HepG2 (cell line): ENCODE data around the gene ZBTB1. TPM values are rescaled to one million over a fixed set of nuclear protein-coding genes. Genes with fewer than 3 reads are reported as not detected.

Experiments
- DPF2 ChIP-seq: sonication (generic); formaldehyde crosslinking; IDR thresholded peaks from 2 replicates; pipeline ENCODE4 v1.4.0; 2020; ENCODE audit warnings: mild to moderate bottlenecking, low read depth, missing genetic modification reagents, borderline replicate concordance
- ELF3 ChIP-seq: IDR thresholded peaks from 2 replicates; pipeline ENCODE4 v1.6.1; 2016; ENCODE audit warnings: missing genetic modification reagents, missing compliant biosample characterization
- HNRNPL ChIP-seq: fragments of 200-400 bp; formaldehyde crosslinking; IDR thresholded peaks from 2 replicates; pipeline ENCODE4 v1.6.1; 2017; ENCODE audit warnings: mild to moderate bottlenecking, low read depth, low read length
- ISX ChIP-seq: sonication (generic); formaldehyde crosslinking; conservative IDR thresholded peaks from 2 replicates; pipeline ENCODE4 v1.5.0; 2020; ENCODE audit warnings: missing genetic modification reagents
- KLF6 ChIP-seq: IDR thresholded peaks from 2 replicates; pipeline ENCODE4 v1.8.0; 2016; ENCODE audit warnings: missing biosample characterization, missing genetic modification reagents
- KMT2A ChIP-seq: sonication (generic); formaldehyde crosslinking; IDR thresholded peaks from 2 replicates; pipeline ENCODE4 v1.4.0; 2020; ENCODE audit warnings: missing genetic modification reagents
- NR2F1 ChIP-seq, 2 experiments: fragments of 450-650 bp in 1 of 2; formaldehyde crosslinking in 1 of 2; IDR thresholded peaks; 2 replicates each; pipeline versions ENCODE4 v1.5.0 to v1.6.1; 2016 to 2020; ENCODE audit warnings: mild to moderate bottlenecking in 1 of 2, missing compliant biosample characterization in 1 of 2, missing genetic modification reagents in 1 of 2, moderate library complexity in 1 of 2
- NRL ChIP-seq: sonication (generic); formaldehyde crosslinking; IDR thresholded peaks from 2 replicates; pipeline ENCODE4 v1.5.0; 2020; ENCODE audit warnings: missing genetic modification reagents, mild to moderate bottlenecking, moderate library complexity, borderline replicate concordance
- PHF20 ChIP-seq: sonication (generic); formaldehyde crosslinking; IDR thresholded peaks from 2 replicates; pipeline ENCODE4 v1.5.0; 2020; ENCODE audit warnings: mild to moderate bottlenecking, missing genetic modification reagents
- RBAK ChIP-seq: sonication (generic); formaldehyde crosslinking; IDR thresholded peaks from 2 replicates; pipeline ENCODE4 v1.5.1; 2020; ENCODE audit warnings: mild to moderate bottlenecking, missing genetic modification reagents
- SETDB1 ChIP-seq: sonication (generic); formaldehyde crosslinking; IDR thresholded peaks from 2 replicates; pipeline ENCODE4 v1.5.1; 2020; ENCODE audit warnings: missing genetic modification reagents, mild to moderate bottlenecking, borderline replicate concordance
- SYNCRIP ChIP-seq: fragments of 200-400 bp; formaldehyde crosslinking; IDR thresholded peaks from 2 replicates; pipeline ENCODE4 v1.6.1; 2018; ENCODE audit warnings: mild to moderate bottlenecking, low read depth, low read length; ENCODE audit not compliant: insufficient read depth
- U2AF1 ChIP-seq: fragments of 200-400 bp; formaldehyde crosslinking; optimal IDR thresholded peaks from 2 replicates; pipeline ENCODE3; 2017; ENCODE audit warnings: mild to moderate bottlenecking, low read depth, low read length
- WIZ ChIP-seq: sonication (generic); formaldehyde crosslinking; IDR thresholded peaks from 2 replicates; pipeline ENCODE4 v1.5.1; 2020; ENCODE audit warnings: mild to moderate bottlenecking, missing genetic modification reagents
- ZBTB3 ChIP-seq: sonication (generic); formaldehyde crosslinking; IDR thresholded peaks from 2 replicates; pipeline ENCODE4 v1.4.0; 2020; ENCODE audit warnings: low read depth, mild to moderate bottlenecking, moderate library complexity, missing genetic modification reagents, borderline replicate concordance
- ZMAT3 ChIP-seq: sonication (generic); formaldehyde crosslinking; conservative IDR thresholded peaks from 2 replicates; pipeline ENCODE4 v1.7.0; 2021; ENCODE audit warnings: missing genetic modification reagents
- ZNF331 ChIP-seq: sonication (generic); formaldehyde crosslinking; IDR thresholded peaks from 2 replicates; pipeline ENCODE4 v1.4.0; 2020; ENCODE audit warnings: missing genetic modification reagents
- ZNF510 ChIP-seq: sonication (generic); formaldehyde crosslinking; IDR thresholded peaks from 2 replicates; pipeline ENCODE4 v1.4.0; 2020; ENCODE audit warnings: low read depth, mild to moderate bottlenecking, missing genetic modification reagents
- ZNF550 ChIP-seq: sonication (generic); formaldehyde crosslinking; IDR thresholded peaks from 2 replicates; pipeline ENCODE4 v1.4.0; 2020; ENCODE audit warnings: mild to moderate bottlenecking, missing genetic modification reagents, borderline replicate concordance
- ZNF737 ChIP-seq: sonication (generic); formaldehyde crosslinking; IDR thresholded peaks from 2 replicates; pipeline ENCODE4 v1.5.0; 2020; ENCODE audit warnings: missing genetic modification reagents, mild to moderate bottlenecking, borderline replicate concordance
- polyA plus RNA-seq, 8 experiments: library from polyadenylated mRNA; depleted of rRNA in 3 of 8; stranded (reverse) in 7 of 8; unstranded in 1 of 8; fragments of >200 nt; fragmentation: Illumina TruSeq in 4 of 8; extraction: Trizol in 4 of 8; gene quantifications; 2 replicates each; pipeline versions ENCODE4 v1.2.1 to v1.2.3, GENCODE V29; 2011 to 2016; ENCODE audit warnings: low read depth in 4 of 8, missing spikeins in 1 of 8, mixed read lengths in 1 of 8; ENCODE audit not compliant: insufficient read depth in 1 of 8
- total RNA-seq, 5 experiments: library from RNA; depleted of rRNA; stranded (reverse); fragments of >200 nt; fragmentation: Illumina TruSeq; extraction: Trizol; gene quantifications; 2 replicates each; pipeline ENCODE4 v1.2.3, GENCODE V29; 2016; ENCODE audit warnings: low read depth in 1 of 5
- TF ChIP-seq, protein P1 (sequence below): sonication (generic); formaldehyde crosslinking; IDR thresholded peaks from 2 replicates; pipeline ENCODE4 v1.5.1; 2020; ENCODE audit warnings: mild to moderate bottlenecking, missing genetic modification reagents, moderate library complexity
- TF ChIP-seq, protein P2 (sequence below): sonication (generic); formaldehyde crosslinking; IDR thresholded peaks from 2 replicates; pipeline ENCODE4 v1.5.0; 2020; ENCODE audit warnings: mild to moderate bottlenecking, missing genetic modification reagents
- TF ChIP-seq, protein P3 (sequence below): sonication (generic); formaldehyde crosslinking; conservative IDR thresholded peaks from 2 replicates; pipeline ENCODE4 v1.4.0; 2020; ENCODE audit warnings: missing genetic modification reagents
- TF ChIP-seq, protein P4 (sequence below): sonication (generic); formaldehyde crosslinking; IDR thresholded peaks from 2 replicates; pipeline ENCODE4 v1.4.0; 2020; ENCODE audit warnings: mild to moderate bottlenecking, missing genetic modification reagents

ZBTB1 gene
- total and polyA plus RNA-seq, 2 of the 13 experiments (the other 11 are each of a cell fraction or from before 2014, with no cell fraction given), result 18.8 to 22.6 TPM

DNA sequence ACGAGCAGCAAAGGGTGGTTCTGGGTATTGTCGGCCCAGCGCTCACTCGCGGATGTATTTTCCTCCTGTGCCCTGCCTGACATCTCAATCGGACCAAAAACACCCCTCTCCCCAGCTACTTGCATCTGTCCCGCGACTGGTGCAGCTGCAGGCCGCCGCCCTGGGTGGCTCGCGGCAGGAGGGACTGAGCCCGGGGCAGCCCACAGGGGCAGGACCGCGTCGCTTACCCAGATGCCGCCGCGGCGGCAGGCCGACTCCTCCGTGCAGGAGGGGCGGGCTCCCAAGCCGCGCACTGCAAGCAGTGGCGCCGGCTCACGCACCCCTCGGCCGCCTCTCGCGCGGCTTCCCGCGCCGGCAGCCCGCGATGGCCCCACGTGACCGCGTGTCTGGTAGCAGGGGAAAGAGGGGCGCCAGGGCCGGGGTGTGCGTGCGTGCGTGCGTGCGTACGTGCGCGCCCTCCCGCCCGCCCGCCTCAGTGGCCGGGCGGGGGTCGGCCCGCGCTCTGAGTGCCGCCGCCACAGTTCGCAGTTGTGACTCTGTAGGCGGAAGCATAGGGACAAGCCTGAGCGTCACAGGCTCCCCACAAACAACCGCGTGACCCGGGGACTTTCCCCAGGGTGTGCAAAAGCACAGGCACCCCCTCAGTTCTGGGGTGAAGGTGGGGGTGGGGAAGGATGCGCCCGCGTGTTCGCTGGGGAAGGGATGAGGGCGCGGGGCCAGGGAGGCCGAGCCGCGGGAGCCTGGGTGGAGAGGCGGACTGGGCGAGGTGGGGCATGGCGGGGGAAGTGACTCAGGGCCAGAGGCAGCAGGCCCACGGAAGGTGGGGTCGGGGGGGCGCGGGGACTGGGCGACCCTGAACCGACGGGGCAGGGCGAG is 898 bp upstream of the ZBTB1 start, which contains the start of gene ZBTB25 (continued):
- TF ChIP-seq U2AF1 (peak; percentile 85), RBAK (no peak), ZBTB3 (CRISPR knock-in tag) (0 out of 2 replicates have a peak, but pooled peaks have one; percentile 10), NR2F1 (CRISPR knock-in tag; IDR thresholded peaks at IDR 0.05) (peak; percentile 2 to 40; a peak in 1 of 4 replicates), KMT2A (CRISPR knock-in tag) (no peak; the same call in 1 of the 2 replicates), ELF3 (CRISPR knock-in tag) (peak; percentile 60), PHF20 (CRISPR knock-in tag) (peak; percentile 59), ZMAT3 (CRISPR knock-in tag) (peak; percentile 73; the same call in 1 of the 2 replicates), SETDB1 (CRISPR knock-in tag) (no peak), KLF6 (CRISPR knock-in tag) (0 out of 2 replicates have a peak, but pooled peaks have one; percentile 34), HNRNPL (no peak), WIZ (CRISPR knock-in tag) (0 out of 2 replicates have a peak, but pooled peaks have one; percentile 25), ZNF550 (no peak), ZNF737 (CRISPR knock-in tag) (no peak), SYNCRIP (no peak), ZNF510 (CRISPR knock-in tag) (no peak), ZNF331 (CRISPR knock-in tag) (peak; percentile 50), NRL (0 out of 2 replicates have a peak, but pooled peaks have one; percentile 9), ISX (CRISPR knock-in tag) (no peak), DPF2 (CRISPR knock-in tag) (0 out of 2 replicates have a peak, but pooled peaks have one; percentile 31)
- TF ChIP-seq, protein P1, sequence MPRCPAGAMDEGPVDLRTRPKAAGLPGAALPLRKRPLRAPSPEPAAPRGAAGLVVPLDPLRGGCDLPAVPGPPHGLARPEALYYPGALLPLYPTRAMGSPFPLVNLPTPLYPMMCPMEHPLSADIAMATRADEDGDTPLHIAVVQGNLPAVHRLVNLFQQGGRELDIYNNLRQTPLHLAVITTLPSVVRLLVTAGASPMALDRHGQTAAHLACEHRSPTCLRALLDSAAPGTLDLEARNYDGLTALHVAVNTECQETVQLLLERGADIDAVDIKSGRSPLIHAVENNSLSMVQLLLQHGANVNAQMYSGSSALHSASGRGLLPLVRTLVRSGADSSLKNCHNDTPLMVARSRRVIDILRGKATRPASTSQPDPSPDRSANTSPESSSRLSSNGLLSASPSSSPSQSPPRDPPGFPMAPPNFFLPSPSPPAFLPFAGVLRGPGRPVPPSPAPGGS (CRISPR knock-in tag), result peak; percentile 15
- TF ChIP-seq, protein P2, sequence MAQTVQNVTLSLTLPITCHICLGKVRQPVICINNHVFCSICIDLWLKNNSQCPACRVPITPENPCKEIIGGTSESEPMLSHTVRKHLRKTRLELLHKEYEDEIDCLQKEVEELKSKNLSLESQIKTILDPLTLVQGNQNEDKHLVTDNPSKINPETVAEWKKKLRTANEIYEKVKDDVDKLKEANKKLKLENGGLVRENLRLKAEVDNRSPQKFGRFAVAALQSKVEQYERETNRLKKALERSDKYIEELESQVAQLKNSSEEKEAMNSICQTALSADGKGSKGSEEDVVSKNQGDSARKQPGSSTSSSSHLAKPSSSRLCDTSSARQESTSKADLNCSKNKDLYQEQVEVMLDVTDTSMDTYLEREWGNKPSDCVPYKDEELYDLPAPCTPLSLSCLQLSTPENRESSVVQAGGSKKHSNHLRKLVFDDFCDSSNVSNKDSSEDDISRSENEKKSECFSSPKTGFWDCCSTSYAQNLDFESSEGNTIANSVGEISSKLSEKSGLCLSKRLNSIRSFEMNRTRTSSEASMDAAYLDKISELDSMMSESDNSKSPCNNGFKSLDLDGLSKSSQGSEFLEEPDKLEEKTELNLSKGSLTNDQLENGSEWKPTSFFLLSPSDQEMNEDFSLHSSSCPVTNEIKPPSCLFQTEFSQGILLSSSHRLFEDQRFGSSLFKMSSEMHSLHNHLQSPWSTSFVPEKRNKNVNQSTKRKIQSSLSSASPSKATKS (CRISPR knock-in tag), result no peak
- TF ChIP-seq, protein P3, sequence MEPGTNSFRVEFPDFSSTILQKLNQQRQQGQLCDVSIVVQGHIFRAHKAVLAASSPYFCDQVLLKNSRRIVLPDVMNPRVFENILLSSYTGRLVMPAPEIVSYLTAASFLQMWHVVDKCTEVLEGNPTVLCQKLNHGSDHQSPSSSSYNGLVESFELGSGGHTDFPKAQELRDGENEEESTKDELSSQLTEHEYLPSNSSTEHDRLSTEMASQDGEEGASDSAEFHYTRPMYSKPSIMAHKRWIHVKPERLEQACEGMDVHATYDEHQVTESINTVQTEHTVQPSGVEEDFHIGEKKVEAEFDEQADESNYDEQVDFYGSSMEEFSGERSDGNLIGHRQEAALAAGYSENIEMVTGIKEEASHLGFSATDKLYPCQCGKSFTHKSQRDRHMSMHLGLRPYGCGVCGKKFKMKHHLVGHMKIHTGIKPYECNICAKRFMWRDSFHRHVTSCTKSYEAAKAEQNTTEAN (CRISPR knock-in tag), result peak; percentile 76; the same call in 1 of the 2 replicates
- TF ChIP-seq, protein P4, sequence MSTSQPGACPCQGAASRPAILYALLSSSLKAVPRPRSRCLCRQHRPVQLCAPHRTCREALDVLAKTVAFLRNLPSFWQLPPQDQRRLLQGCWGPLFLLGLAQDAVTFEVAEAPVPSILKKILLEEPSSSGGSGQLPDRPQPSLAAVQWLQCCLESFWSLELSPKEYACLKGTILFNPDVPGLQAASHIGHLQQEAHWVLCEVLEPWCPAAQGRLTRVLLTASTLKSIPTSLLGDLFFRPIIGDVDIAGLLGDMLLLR (CRISPR knock-in tag), result no peak; the same call in 1 of the 2 replicates
